ENCODE measurements around the gene NKD2. TPM values are rescaled to one million over a fixed set of nuclear protein-coding genes. Genes with fewer than 3 reads are reported as not detected.

Gene NKD2
- total and polyA plus RNA-seq, 12 donors, result 0.22 to 32.8 (median 10.8) TPM

- Histone ChIP-seq H3K27me3 (no peaks in the 10 kb centered on the region), H3K9me3 (replicated peaks in 1 of 3) (no peaks in the 10 kb centered on the region), H3K27ac (no peak overlapping the region), H3K4me1 (replicated peaks in 1 of 2) (no peaks in the 10 kb centered on the region), H3K36me3 (replicated peaks in 1 of 2) (peaks cover 0 to 9% of the 10 kb centered on the region in 2 donors), H3K4me3 (no peak overlapping the region)
- intact Hi-C loops (cut with DNase I), result no loop called here
- DNase-seq, result no peak
- TF ChIP-seq POLR2A (IDR thresholded peaks at IDR 0.05), result no peak
- no peak for TF ChIP-seq CTCF (IDR thresholded peaks at IDR 0.05)
- WGBS, 4 donors, result 80 to 92% (median 86%) methylated on average over 11 of the region's 11 CpGs
Measured at GRCh38 chr5:1047332-1047965, 38.8 kb downstream of the NKD2 start.

GRCh38 chr5:1048162-1048721 lies 39.6 kb downstream of the NKD2 start:
- H3K9me3 ChIP-seq (replicated peaks in 1 of 3), result no peaks in the 10 kb centered on the region
- intact Hi-C loops (cut with DNase I), result no loop called here
- no peaks in the 10 kb centered on the region for H3K27me3 ChIP-seq
- H3K36me3 ChIP-seq (replicated peaks in 1 of 2), result peaks cover 0 to 15% of the 10 kb centered on the region in 2 donors
- H3K27ac ChIP-seq, result no peak overlapping the region
- DNase-seq, result no peak
- H3K4me1 ChIP-seq (replicated peaks in 1 of 2), result no peaks in the 10 kb centered on the region
- whole genome bisulfite sequencing, 4 donors, result 81 to 87% (median 86%) methylated on average over 11 of the region's 11 CpGs
- TF ChIP-seq POLR2A (IDR thresholded peaks at IDR 0.05) (no peak), CTCF (IDR thresholded peaks at IDR 0.05) (no peak)
- no peak overlapping the region for H3K4me3 ChIP-seq

- Histone ChIP-seq H3K4me1 (replicated peaks in 1 of 2) (no peaks in the 10 kb centered on the region), H3K27me3 (no peaks in the 10 kb centered on the region), H3K9me3 (replicated peaks in 1 of 3) (no peaks in the 10 kb centered on the region), H3K36me3 (replicated peaks in 1 of 2) (peaks cover 0 to 15% of the 10 kb centered on the region in 2 donors), H3K27ac (no peak overlapping the region), H3K4me3 (no peak overlapping the region)
- TF ChIP-seq POLR2A (IDR thresholded peaks at IDR 0.05) (no peak), CTCF (IDR thresholded peaks at IDR 0.05) (no peak)
- intact Hi-C loops (cut with DNase I), result no loop called here
- no peak for DNase-seq
- WGBS, 4 donors, result 82 to 91% (median 88%) methylated on average over 19 to 39 of the region's 39 CpGs
Measured at GRCh38 chr5:1048861-1049838, 40.5 kb downstream of the NKD2 start.

Measured in adrenal gland (tissue), 12 donors.